ENCODE data around the gene ATP6V0E1. TPM values are rescaled to one million over a fixed set of nuclear protein-coding genes. Genes with fewer than 3 reads are reported as not detected.

The ATP6V0E1 gene
- total and polyA plus RNA-seq, 2 of the 4 experiments (the other 2 are of a cell fraction): 258 to 277 TPM

- Histone ChIP-seq H3K23ac (ENCODE audit: low read depth, low read length) (no peak overlapping the region), H3K4me1 (ENCODE audit: control insufficient read depth, insufficient read depth, low read length) (peaks cover 15% of the 10 kb centered on the region), H2BK20ac (ENCODE audit: low read depth, low read length) (no peak overlapping the region), H2AK9ac (replicated peaks; ENCODE audit: low read depth, low read length, poor library complexity) (no peak overlapping the region), H3K4me2 (ENCODE audit: low read depth, low read length) (peak overlapping the region; percentile 31; the same call in 1 of the 2 replicates), H3K79me1 (ENCODE audit: low read depth in 1 of 2, low read length in 2 of 2) (peaks cover 28 to 82% of the 10 kb centered on the region in 2 experiments), H2AFZ (replicated peaks; ENCODE audit: low read length, poor library complexity) (no peak overlapping the region), H3K36me3 (ENCODE audit: control insufficient read depth, insufficient read depth, low read length) (peaks cover 22% of the 10 kb centered on the region; the same call in 1 of the 2 replicates), H2BK120ac (ENCODE audit: low read depth, low read length) (no peak overlapping the region), H2BK5ac (ENCODE audit: low read depth, low read length, poor library complexity, severe bottlenecking) (no peak overlapping the region), H3K9me3 (ENCODE audit: control insufficient read depth, insufficient read depth, low read length) (no peaks in the 10 kb centered on the region), H3K4ac (ENCODE audit: low read depth, low read length) (no peak overlapping the region), H3K56ac (ENCODE audit: extremely low read depth, insufficient read depth, low read length) (no peak overlapping the region), H4K91ac (ENCODE audit: insufficient read depth, low read depth, low read length) (no peak overlapping the region), H4K8ac (ENCODE audit: low read depth in 2 of 2, low read length in 2 of 2) (no peak overlapping the region), H3K4me3 (ENCODE audit: insufficient read depth, low read depth, low read length) (no peak overlapping the region), H2BK15ac (ENCODE audit: low read depth, low read length) (no peak overlapping the region), H3K9ac (ENCODE audit: low read depth, low read length) (no peak overlapping the region), H3K27me3 (ENCODE audit: control insufficient read depth, insufficient read depth, low read length) (no peaks in the 10 kb centered on the region), H4K20me1 (ENCODE audit: insufficient read depth, low read length) (peaks cover 24% of the 10 kb centered on the region), H3K18ac (ENCODE audit: low read depth, low read length) (no peak overlapping the region), H3K27ac (ENCODE audit: insufficient read depth, low read length) (peak overlapping the region; percentile 35; the same call in 1 of the 2 replicates), H3K9me1 (ENCODE audit: insufficient read depth, low read length) (peaks cover 16% of the 10 kb centered on the region), H3K14ac (replicated peaks; ENCODE audit: low read depth, low read length) (no peak overlapping the region), H2AK5ac (ENCODE audit: low read depth, low read length) (no peak overlapping the region), H4K5ac (ENCODE audit: low read depth, low read length) (no peak overlapping the region)
- ATAC-seq (ENCODE audit: low read depth) (no peak), DNase-seq (no peak)
- ChIA-PET CTCF (no interaction called here), POLR2A (ENCODE audit: unreplicated experiment) (interaction anchor here (0.6 kb wide), 1 partner anchor 856 kb away, joined by 3 read pairs; no protein-coding TSS in a partner anchor)
- TF ChIP-seq FOS (IDR thresholded peaks at IDR 0.05; ENCODE audit: low read depth, low read length) (no peak), MAZ (IDR thresholded peaks at IDR 0.05; ENCODE audit: borderline replicate concordance, low read depth, low read length) (no peak), BHLHE40 (IDR thresholded peaks at IDR 0.05; ENCODE audit: low read depth, low read length) (no peak), CHD1 (IDR thresholded peaks at IDR 0.05; ENCODE audit: low read depth, low read length) (no peak), RAD21 (IDR thresholded peaks at IDR 0.05; ENCODE audit: low read length) (no peak), MAFK (IDR thresholded peaks at IDR 0.05; ENCODE audit: low read depth, low read length) (no peak), POLR2A (IDR thresholded peaks at IDR 0.05; ENCODE audit: low read depth, low read length) (no peak), CEBPB (IDR thresholded peaks at IDR 0.05; ENCODE audit: low read depth, low read length) (no peak), RFX5 (IDR thresholded peaks at IDR 0.05; ENCODE audit: low read depth, low read length) (no peak), SMC3 (IDR thresholded peaks at IDR 0.05; ENCODE audit: low read depth, low read length) (no peak)
- TF ChIP-seq, protein P1, sequence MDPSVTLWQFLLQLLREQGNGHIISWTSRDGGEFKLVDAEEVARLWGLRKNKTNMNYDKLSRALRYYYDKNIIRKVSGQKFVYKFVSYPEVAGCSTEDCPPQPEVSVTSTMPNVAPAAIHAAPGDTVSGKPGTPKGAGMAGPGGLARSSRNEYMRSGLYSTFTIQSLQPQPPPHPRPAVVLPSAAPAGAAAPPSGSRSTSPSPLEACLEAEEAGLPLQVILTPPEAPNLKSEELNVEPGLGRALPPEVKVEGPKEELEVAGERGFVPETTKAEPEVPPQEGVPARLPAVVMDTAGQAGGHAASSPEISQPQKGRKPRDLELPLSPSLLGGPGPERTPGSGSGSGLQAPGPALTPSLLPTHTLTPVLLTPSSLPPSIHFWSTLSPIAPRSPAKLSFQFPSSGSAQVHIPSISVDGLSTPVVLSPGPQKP (IDR thresholded peaks at IDR 0.05; ENCODE audit: borderline replicate concordance, low read depth, low read length): no peak
- WGBS, 2 experiments (ENCODE audit: extremely low coverage in 2 of 2, insufficient read length in 1 of 2): 83% methylated on average over 1 of the region's 9 CpGs; no CpG with 5 or more reads in 1 of the 2 experiments
- dilution Hi-C loops (cut with HindIII; ENCODE audit: low sequenced_read_pairs, unreplicated experiment) (no loop called here), intact Hi-C loops (cut with micrococcal nuclease) (no loop called here), in situ Hi-C loops (cut with MboI; ENCODE audit: low sequenced_read_pairs) (no loop called here)
- no TSS peak for BruUV-seq (replicated peaks)
Observed at GRCh38 chr5:173020643-173021042, 37.1 kb downstream of the ATP6V0E1 start.
